H9 (cell line): ENCODE measurements around the gene FAP. TPM values are rescaled to one million over a fixed set of nuclear protein-coding genes. Genes with fewer than 3 reads are reported as not detected.

Source experiments
- DNase-seq: peaks from one replicate; pipeline ENCODE4 v3.0.0-alpha.2; 2017
- H2AFZ ChIP-seq: one replicate; pipeline ENCODE4 v1.6.1; 2013; ENCODE audit warnings: mild to moderate bottlenecking, low read length, control low read depth, moderate library complexity
- H2AK5ac ChIP-seq: 2 replicates; pipeline ENCODE4 v1.6.1; 2013; ENCODE audit warnings: low read length, control low read depth, mixed read lengths; ENCODE audit not compliant: insufficient read length
- H2BK120ac ChIP-seq: one replicate; pipeline ENCODE4 v1.6.1; 2013; ENCODE audit warnings: low read depth, mild to moderate bottlenecking, low read length, control low read depth, inconsistent platforms; ENCODE audit not compliant: poor library complexity, severe bottlenecking
- H2BK12ac ChIP-seq: 2 replicates; pipeline ENCODE4 v1.6.1; 2013; ENCODE audit warnings: low read length, control low read depth, mixed read lengths, low read depth; ENCODE audit not compliant: insufficient read length
- H2BK15ac ChIP-seq: 2 replicates; pipeline ENCODE4 v1.6.1; 2013; ENCODE audit warnings: low read depth, low read length, control low read depth
- H2BK20ac ChIP-seq: one replicate; pipeline ENCODE4 v1.6.1; 2013; ENCODE audit warnings: low read depth, mild to moderate bottlenecking, low read length, control low read depth, inconsistent platforms; ENCODE audit not compliant: poor library complexity, severe bottlenecking
- H2BK5ac ChIP-seq: 2 replicates; pipeline ENCODE4 v1.6.1; 2013; ENCODE audit warnings: low read length, control low read depth, mixed read lengths; ENCODE audit not compliant: insufficient read length
- H3K14ac ChIP-seq: 2 replicates; pipeline ENCODE4 v1.6.1; 2013; ENCODE audit warnings: low read length, control low read depth; ENCODE audit not compliant: insufficient read depth
- H3K18ac ChIP-seq: 2 replicates; pipeline ENCODE4 v1.6.1; 2013; ENCODE audit warnings: low read depth, mild to moderate bottlenecking, mixed read lengths, low read length, control low read depth; ENCODE audit not compliant: insufficient read length
- H3K23ac ChIP-seq: 2 replicates; pipeline ENCODE4 v1.6.1; 2013; ENCODE audit warnings: low read length, control low read depth, mixed read lengths, low read depth; ENCODE audit not compliant: insufficient read length
- H3K23me2 ChIP-seq: 2 replicates; pipeline ENCODE4 v1.6.1; 2013; ENCODE audit warnings: low read depth, mild to moderate bottlenecking, mixed read lengths, low read length, control low read depth; ENCODE audit not compliant: insufficient read length, poor library complexity, severe bottlenecking
- H3K27ac ChIP-seq: 2 replicates; pipeline ENCODE4 v1.5.1; 2013; ENCODE audit warnings: low read length, control low read depth, mixed read lengths, low read depth; ENCODE audit not compliant: insufficient read length
- H3K27me3 ChIP-seq: 2 replicates; pipeline ENCODE4 v1.6.1; 2013; ENCODE audit warnings: low read length, control low read depth, inconsistent platforms; ENCODE audit not compliant: insufficient read depth
- H3K4ac ChIP-seq: 2 replicates; pipeline ENCODE4 v1.6.1; 2013; ENCODE audit warnings: low read depth, mild to moderate bottlenecking, control low read depth, inconsistent platforms, low read length, moderate library complexity
- H3K4me1 ChIP-seq: 2 replicates; pipeline ENCODE4 v1.6.1; 2013; ENCODE audit warnings: low read length, control low read depth, inconsistent platforms; ENCODE audit not compliant: insufficient read depth
- H3K4me2 ChIP-seq: 2 replicates; pipeline ENCODE4 v1.6.1; 2013; ENCODE audit warnings: low read length, control low read depth, mixed read lengths; ENCODE audit not compliant: insufficient read length, insufficient read depth
- H3K56ac ChIP-seq: 2 replicates; pipeline ENCODE4 v1.6.1; 2013; ENCODE audit warnings: low read depth, mild to moderate bottlenecking, mixed read lengths, low read length, control low read depth; ENCODE audit not compliant: insufficient read length
- H3K79me1 ChIP-seq: 2 replicates; pipeline ENCODE4 v1.6.1; 2013; ENCODE audit warnings: low read depth, mild to moderate bottlenecking, moderate library complexity, low read length, control low read depth, inconsistent platforms; ENCODE audit not compliant: insufficient read depth, poor library complexity, severe bottlenecking
- H3K79me2 ChIP-seq: 2 replicates; pipeline ENCODE4 v1.6.1; 2013; ENCODE audit warnings: low read length, control low read depth, inconsistent platforms; ENCODE audit not compliant: insufficient read depth
- H3K9ac ChIP-seq: 2 replicates; pipeline ENCODE4 v1.6.1; 2013; ENCODE audit warnings: low read length, control low read depth, mixed read lengths; ENCODE audit not compliant: insufficient read length; ENCODE audit errors: extremely low read depth
- H3K9me3 ChIP-seq: one replicate; pipeline ENCODE4 v1.6.1; 2013; ENCODE audit warnings: low read depth, low read length, inconsistent platforms; ENCODE audit not compliant: control insufficient read depth
- H3T11ph ChIP-seq: one replicate; pipeline ENCODE4 v1.6.1; 2013; ENCODE audit warnings: mild to moderate bottlenecking, low read length, control low read depth, inconsistent platforms
- H4K20me1 ChIP-seq: one replicate; pipeline ENCODE4 v1.6.1; 2013; ENCODE audit not compliant: control insufficient read depth, insufficient read length, insufficient read depth
- H4K5ac ChIP-seq: 2 replicates; pipeline ENCODE4 v1.6.1; 2013; ENCODE audit warnings: low read depth, mild to moderate bottlenecking, mixed read lengths, low read length, control low read depth; ENCODE audit not compliant: insufficient read length
- H4K8ac ChIP-seq: replicated peaks from 2 replicates; pipeline ENCODE4 v1.6.1; 2013; ENCODE audit warnings: low read length, control low read depth, mixed read lengths, low read depth; ENCODE audit not compliant: insufficient read length
- H4K91ac ChIP-seq: 2 replicates; pipeline ENCODE4 v1.6.1; 2013; ENCODE audit warnings: low read depth, mild to moderate bottlenecking, moderate library complexity, mixed read lengths, low read length, control low read depth; ENCODE audit not compliant: insufficient read length
- H3K27ac Mint-ChIP-seq, 3 experiments: 2 replicates in 2 of 3; 3 replicates in 1 of 3; pipeline ENCODE4 v1.8.0; 2020 to 2021; ENCODE audit warnings: mixed read lengths in 3 of 3, mild to moderate bottlenecking in 1 of 3, moderate library complexity in 1 of 3
- H3K27me3 Mint-ChIP-seq: 2 replicates; pipeline ENCODE4 v1.8.0; 2021; ENCODE audit warnings: low read depth, mild to moderate bottlenecking, moderate library complexity, mixed read lengths
- H3K36me3 Mint-ChIP-seq, 3 experiments: 2 replicates in 2 of 3; 3 replicates in 1 of 3; pipeline ENCODE4 v1.8.0; 2020 to 2021; ENCODE audit warnings: low read depth in 3 of 3, mixed read lengths in 3 of 3; ENCODE audit not compliant: insufficient read depth in 1 of 3
- H3K4me1 Mint-ChIP-seq, 2 experiments: 2 replicates each; pipeline ENCODE4 v1.8.0; 2020; ENCODE audit warnings: mixed read lengths in 2 of 2
- H3K4me3 Mint-ChIP-seq, 2 experiments: 2 replicates in 1 of 2; 3 replicates in 1 of 2; pipeline ENCODE4 v1.8.0; 2020 to 2021; ENCODE audit warnings: mild to moderate bottlenecking in 2 of 2, mixed read lengths in 2 of 2, moderate library complexity in 1 of 2
- H3K9me3 Mint-ChIP-seq, 2 experiments: 2 replicates in 1 of 2; 3 replicates in 1 of 2; pipeline ENCODE4 v1.8.0; 2020; ENCODE audit warnings: mild to moderate bottlenecking in 2 of 2, mixed read lengths in 2 of 2, moderate library complexity in 1 of 2
- CTCF ChIP-seq: fragments of 200-600 bp; sonication (generic); conservative IDR thresholded peaks from 3 replicates; pipeline ENCODE4 v1.8.0; 2021; ENCODE audit warnings: antibody characterized with exemption, mild to moderate bottlenecking
- total RNA-seq: library from RNA; stranded (reverse); gene quantifications from 2 replicates; pipeline ENCODE4 v1.2.1, GENCODE V29; 2021

FAP gene
- total RNA-seq, 1 experiment from 2014 or later = not detected

GRCh38 chr2:162245781-162246180 is 2.5 kb upstream of the FAP start:
- Mint-ChIP-seq H3K36me3 (no peaks in the 10 kb centered on the region; a peak in 1 of 7 replicates), H3K4me1 (peaks cover 4 to 11% of the 10 kb centered on the region in 2 experiments; a peak in 3 of 4 replicates), H3K4me3 (no peak overlapping the region), H3K27ac (no peak overlapping the region), H3K27me3 (no peaks in the 10 kb centered on the region), H3K9me3 (no peaks in the 10 kb centered on the region; a peak in 1 of 5 replicates)
- H2BK15ac ChIP-seq = no peak overlapping the region
- no peak overlapping the region for H2AFZ ChIP-seq
- TF ChIP-seq CTCF = no peak
- no peaks in the 10 kb centered on the region for H3K27me3 ChIP-seq
- H3K4me2 ChIP-seq = no peak overlapping the region
- no peaks in the 10 kb centered on the region for H3K79me2 ChIP-seq
- no peak overlapping the region for H2BK12ac ChIP-seq
- H4K5ac ChIP-seq = no peak overlapping the region
- no peaks in the 10 kb centered on the region for H3K9me3 ChIP-seq
- H3K9ac ChIP-seq = no peak overlapping the region
- H3K4me1 ChIP-seq = no peaks in the 10 kb centered on the region
- no peaks in the 10 kb centered on the region for H3K23me2 ChIP-seq
- H3K14ac ChIP-seq = no peak overlapping the region
- no peak overlapping the region for H2AK5ac ChIP-seq
- H3K27ac ChIP-seq = no peak overlapping the region
- no peak overlapping the region for H2BK120ac ChIP-seq
- H3K56ac ChIP-seq = no peak overlapping the region
- no peak overlapping the region for H3K23ac ChIP-seq
- no peak for DNase-seq
- no peak overlapping the region for H2BK5ac ChIP-seq
- H4K8ac ChIP-seq = no peak overlapping the region
- H4K20me1 ChIP-seq = no peaks in the 10 kb centered on the region
- no peak overlapping the region for H3T11ph ChIP-seq
- no peaks in the 10 kb centered on the region for H3K79me1 ChIP-seq
- no peak overlapping the region for H3K18ac ChIP-seq
- no peak overlapping the region for H3K4ac ChIP-seq
- no peak overlapping the region for H2BK20ac ChIP-seq
- no peak overlapping the region for H4K91ac ChIP-seq
